LHCN-M2 (cell line): ENCODE results near the gene CDK5R1. TPM values are rescaled to one million over a fixed set of nuclear protein-coding genes. Genes with fewer than 3 reads are reported as not detected.

ENCODE experiments used
- DNase-seq: peaks from one replicate; pipeline ENCODE4 v3.0.0-alpha.2; 2012; ENCODE audit warnings: low read depth
- total RNA-seq: library from RNA; depleted of rRNA; stranded (reverse); fragments of >200 nt; gene quantifications from 2 replicates; pipeline ENCODE4 v1.2.3, GENCODE V29; 2014

CDK5R1 gene
- total RNA-seq, 1 experiment from 2014 or later = 8.6 TPM

DNA sequence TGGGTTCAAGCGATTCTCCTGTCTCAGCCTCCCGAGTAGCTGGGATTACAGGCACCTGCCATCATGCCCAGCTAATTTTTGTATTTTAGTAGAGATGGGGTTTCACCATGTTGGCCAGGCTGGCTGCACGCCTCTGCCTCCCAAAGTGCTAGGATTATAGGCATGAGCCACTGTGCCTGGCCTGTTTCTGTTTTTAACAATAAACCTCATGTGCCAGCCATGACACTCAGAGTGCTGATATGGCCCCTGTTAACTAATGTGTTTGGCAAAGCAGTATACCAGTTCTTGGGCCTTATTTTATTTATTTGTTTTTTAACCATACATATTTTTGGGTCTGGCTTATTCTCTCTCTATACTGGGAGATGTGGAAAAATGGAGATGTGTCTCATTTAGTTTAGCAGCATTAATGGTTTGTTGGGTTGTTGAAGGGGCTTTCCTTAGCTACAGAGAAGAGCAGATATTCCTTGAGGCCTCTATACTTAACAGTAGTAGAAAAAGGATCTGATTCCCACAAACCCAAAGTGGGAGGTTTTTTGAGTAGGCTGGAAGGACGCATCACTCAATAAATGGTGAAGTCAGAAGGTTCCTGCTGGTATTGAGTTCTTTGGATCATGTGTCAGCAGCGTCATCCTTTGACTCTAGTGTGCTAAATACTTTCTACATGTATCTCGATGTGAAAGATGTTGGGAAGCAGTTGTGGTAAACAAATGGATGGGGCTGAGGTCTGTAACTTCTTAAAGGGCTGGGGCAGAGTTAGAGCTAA, 16.2 kb upstream of the CDK5R1 start:
- no peak for DNase-seq

DNA sequence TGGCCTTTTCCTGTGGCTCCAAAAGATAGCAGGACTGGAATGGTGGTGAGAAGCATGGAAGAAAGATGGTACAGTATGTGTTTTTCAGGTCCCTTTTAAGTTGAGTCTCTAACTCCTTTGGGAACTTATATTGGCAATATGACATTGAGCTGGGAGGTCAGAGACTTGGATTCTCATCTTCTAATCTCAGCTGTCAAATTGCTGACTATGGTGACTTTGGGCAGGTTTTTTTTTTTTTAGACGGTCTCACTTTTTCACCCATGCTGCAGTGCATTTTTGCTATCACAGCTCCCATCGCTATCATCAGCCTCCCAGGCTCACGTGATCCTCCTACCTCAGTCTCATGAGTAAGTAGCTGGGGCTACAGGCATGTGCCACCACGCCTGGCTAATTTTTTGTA, 15.1 kb upstream of the CDK5R1 start:
- DNase-seq = no peak

DNA sequence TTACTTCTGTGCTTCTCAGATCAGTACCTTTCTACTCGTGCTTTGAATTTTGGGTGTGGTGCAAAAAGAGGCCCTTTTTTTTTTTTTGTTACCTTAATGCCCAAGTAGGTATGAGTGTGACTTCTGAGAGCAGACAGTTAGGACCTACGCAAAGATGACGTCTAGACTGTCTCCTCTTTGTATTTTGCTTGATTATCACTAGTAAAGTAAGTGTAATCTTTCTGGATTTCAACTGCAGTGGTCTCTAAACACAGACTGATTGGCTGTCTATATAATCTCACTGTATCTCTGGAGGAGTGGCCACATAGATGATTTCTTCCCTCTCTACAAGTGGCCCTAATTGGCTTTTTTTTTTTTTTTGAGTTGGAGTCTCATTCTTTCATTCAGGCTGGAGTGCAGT, 11.5 kb upstream of the CDK5R1 start:
- DNase-seq = no peak

DNA sequence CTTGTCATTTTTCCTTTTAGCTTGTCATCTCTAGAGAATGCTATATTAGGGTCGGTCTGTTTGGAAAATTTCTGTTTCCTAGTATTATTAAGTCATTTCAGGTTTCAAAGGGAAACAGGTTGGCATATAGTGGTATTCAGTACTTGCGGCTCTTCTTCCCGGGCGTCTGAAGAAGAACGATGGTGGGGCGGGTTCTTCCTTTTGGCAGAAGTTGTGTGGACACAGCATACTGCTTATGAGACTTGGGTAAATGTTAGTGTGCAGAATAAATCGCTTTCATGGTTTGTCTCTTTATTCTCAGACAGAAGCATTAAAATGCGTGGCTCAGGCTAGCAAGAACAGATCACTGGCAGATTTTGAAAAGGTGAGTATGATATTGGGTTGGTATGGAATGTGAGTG, 9.6 kb upstream of the CDK5R1 start:
- DNase-seq = no peak

DNA sequence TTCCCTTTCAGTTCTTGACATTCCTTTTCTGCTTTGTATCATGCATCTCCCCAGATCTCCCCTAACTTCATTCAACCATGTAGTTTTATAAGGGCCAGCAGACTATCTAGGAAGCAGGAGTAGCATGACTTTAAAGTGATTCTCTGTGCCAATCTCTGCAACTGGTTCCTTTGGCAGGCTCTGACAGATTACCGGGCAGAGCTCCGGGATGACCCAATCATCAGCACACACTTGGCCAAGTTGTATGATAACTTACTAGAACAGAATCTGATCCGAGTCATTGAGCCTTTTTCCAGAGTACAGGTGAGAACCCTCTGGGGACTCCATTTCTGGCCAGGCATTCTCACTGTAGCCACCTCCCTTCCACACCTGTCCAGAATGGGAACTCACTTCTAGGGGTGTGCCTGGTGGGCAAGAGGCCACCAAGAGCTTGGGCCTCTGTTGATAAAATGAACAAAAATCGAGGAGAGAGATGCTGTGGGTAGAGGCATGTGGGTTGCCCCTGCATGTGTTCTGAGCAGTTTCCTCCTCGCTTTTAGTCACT, 7.6 kb upstream of the CDK5R1 start:
- no peak for DNase-seq

DNA sequence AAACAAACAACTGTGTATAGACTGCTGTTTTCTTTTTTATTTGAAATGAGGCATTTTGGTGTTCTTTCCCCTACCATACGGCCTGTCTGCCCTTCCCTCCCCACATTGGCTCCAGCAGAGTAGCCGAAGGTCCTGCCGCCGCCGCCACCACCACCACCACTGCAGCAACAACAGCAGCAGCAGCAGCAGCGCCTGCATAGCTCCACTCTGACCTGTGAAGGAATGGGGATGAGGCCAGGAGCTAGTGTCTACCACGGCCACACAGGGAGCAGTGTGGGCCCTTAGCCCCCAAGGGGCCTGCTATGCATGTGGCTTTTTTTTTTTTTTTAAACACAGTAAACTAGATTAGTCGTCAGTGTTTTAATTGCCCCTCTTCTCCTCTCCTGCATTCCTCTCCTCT, 5.6 kb upstream of the CDK5R1 start:
- DNase-seq = no peak

DNA sequence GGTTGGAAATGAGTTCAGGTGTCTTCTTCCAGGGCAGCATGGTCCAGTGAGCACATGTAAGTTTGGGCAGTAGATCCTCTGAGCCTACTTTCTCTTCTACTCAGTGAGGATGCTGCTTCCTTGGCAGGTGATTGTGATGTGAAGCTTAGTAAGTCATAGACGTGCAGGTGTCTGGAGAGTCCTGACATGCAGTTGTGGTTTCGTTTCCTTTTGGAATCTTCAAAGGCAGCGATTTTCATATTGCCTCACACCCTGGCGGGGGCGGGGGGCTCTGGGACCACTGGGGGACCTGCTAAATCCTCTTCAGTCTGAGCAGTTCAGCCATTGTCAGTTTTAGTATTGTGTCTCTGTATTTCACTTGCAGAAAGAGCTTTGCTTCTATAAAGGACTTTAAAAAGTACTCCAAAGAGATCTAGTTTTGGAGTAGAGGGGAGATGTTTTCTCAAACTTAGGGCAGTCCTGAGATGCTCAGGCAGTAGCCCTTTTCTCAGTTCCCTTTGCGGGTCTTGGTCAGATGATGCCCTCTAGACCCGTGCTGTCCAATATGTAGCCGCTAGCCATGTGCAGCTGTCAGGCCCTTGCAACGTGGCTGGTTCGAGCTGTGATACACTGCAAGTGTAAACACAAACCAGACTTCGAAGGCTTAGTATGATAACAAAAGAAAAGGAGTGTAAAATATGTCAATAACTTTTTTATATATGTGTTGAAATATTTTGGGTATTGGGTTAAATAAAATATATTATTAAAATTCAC, 4.0 kb upstream of the CDK5R1 start:
- no peak for DNase-seq

DNA sequence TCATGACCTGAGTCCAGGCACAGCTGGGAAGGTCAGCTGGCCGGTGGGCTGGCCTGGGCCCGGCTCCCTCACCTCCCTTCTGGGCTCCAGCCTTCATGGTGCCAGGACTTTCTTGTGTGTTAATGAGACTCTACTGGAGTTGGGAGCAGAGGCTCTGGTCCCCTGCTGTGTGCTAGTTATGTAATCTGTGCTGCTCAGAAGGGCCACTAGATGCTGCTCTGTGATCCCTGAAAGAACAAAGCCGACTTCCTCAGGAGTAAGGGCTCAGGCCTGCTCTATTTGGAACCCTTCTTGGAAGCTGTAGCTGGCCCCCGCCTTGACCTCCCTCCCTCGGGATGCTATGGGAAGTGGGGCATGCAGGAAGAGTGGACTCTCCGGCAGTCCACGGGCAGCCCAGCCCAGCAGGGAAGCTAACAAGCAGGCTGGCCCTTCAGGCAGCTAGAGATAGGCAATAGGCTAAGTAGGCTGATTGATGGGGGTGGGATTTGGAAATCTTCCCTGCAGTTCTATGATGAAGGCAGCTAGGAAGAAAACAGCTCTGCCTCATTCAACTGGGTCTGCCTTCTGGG, 3.3 kb upstream of the CDK5R1 start:
- peak; percentile 85 for DNase-seq

DNA sequence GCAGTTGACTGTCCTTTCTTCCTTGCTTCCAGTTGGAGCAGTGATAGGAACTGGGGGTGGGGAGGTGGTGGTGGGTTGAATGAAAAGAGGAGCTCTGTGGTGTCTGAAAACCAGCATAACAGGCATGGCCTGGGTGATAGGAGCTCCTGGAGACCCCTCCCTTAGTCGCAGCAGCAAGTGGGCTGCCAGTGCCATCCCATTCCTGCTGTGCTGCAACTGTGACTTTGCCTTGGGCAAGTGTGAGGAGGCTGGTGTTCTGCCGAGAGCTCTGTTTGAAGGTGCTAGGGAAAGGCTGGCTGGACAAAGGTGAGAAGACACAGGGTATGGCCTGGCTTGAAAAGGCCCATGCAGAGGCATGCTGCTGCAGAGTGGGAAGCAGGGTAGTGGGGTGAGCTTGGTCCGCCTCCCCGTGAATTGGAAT, 2.7 kb upstream of the CDK5R1 start:
- no peak for DNase-seq

DNA sequence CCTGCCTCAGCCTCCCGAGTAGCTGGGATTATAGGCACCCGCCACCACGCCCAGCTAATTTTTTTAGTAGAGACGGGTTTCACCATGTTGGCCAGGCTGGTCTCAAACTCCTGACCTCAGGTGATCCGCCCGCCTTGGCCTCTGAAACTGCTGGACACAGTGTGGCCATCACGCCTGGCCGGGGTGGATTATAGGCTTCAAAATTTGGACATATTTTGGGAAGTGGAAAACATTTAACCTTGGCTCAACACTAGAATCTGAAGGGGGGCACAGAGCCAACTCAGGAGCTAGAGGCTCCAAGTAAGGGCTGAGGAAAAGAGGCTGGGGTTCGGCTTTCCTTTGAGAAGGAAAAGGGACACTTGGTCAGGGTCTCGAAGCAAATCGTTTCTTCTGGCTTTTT, 2.2 kb upstream of the CDK5R1 start:
- no peak for DNase-seq

DNA sequence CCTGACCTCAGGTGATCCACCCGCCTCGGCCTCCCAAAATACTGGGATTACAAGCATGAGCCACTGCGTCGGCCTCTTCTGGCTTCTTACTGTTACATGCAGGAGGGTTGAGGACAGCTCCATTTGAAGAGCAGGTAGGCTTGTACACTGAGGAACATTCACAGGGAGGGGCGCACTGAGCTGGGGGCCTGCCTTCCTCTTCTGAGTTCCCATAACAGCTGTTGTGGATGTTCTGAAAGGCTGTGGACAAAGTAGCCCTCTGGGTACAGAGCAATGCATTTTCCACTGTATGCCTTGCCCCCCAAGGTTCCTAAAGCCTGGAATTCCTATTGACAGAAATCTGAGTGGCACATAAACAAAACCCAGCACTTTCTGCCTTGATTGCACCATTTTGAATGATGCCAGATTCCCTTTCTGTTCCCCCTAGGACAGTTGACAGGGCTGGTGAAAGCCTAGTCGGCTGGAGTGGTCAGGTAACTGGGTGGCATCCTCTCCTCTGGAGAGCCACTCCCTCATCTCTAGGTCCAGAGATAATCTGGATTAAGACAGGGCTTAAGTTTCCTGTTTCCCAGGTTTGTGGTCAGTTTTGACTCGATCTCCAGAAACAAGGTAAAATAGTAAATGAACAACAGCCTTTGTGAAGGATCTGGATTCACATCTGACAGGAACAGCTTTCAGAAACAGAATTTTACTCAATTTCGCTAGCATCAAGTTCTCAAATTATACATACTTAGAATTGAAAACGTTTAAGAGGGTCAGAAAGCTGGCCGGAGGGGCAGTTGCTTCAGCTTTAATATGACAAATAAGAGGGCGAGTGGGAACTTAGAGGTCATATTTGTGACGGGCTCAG, 1.3 kb upstream of the CDK5R1 start:
- no peak for DNase-seq

DNA sequence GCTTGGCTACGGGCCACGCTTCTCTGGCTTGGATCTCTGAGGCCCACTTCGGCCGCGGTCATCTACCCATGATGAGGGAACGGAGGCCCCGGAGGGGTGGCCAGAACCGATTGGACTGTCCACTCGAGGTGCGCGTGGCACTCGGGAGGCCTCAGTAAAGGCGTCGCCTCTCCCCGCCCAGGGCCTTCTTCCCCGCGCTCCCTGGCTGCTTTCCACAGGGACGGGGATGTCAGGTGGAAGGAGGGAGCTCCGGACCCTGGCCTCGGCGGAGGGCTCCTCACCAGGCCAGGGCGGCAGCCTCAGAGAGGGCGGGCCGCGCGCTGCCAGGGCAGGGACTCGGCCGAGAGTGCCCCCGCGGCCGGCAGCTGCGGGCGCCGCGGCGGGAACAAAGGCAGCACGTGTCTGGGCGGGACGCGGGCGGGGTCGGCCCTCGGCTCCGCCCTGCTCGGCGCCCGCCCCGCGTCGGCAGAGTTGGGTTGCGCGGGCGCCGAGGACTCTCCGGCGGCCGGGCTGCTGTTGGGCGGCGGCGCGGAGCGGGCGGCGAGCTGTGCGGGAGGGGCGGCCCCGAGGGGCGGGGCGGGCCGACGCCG, 587 bp upstream of the CDK5R1 start:
- peak; percentile 77 for DNase-seq

DNA sequence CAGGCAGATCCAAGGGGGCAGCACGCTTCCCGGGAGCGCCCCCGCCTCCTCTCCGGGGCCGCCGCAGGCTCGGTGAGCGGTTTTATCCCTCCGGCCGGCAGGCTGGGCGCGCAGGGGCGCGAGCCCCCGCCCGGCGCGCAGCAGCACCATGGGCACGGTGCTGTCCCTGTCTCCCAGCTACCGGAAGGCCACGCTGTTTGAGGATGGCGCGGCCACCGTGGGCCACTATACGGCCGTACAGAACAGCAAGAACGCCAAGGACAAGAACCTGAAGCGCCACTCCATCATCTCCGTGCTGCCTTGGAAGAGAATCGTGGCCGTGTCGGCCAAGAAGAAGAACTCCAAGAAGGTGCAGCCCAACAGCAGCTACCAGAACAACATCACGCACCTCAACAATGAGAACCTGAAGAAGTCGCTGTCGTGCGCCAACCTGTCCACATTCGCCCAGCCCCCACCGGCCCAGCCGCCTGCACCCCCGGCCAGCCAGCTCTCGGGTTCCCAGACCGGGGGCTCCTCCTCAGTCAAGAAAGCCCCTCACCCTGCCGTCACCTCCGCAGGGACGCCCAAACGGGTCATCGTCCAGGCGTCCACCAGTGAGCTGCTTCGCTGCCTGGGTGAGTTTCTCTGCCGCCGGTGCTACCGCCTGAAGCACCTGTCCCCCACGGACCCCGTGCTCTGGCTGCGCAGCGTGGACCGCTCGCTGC, 832 bp downstream of the CDK5R1 start:
- no peak for DNase-seq

DNA sequence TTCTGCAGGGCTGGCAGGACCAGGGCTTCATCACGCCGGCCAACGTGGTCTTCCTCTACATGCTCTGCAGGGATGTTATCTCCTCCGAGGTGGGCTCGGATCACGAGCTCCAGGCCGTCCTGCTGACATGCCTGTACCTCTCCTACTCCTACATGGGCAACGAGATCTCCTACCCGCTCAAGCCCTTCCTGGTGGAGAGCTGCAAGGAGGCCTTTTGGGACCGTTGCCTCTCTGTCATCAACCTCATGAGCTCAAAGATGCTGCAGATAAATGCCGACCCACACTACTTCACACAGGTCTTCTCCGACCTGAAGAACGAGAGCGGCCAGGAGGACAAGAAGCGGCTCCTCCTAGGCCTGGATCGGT, 1.4 kb downstream of the CDK5R1 start:
- DNase-seq = no peak

DNA sequence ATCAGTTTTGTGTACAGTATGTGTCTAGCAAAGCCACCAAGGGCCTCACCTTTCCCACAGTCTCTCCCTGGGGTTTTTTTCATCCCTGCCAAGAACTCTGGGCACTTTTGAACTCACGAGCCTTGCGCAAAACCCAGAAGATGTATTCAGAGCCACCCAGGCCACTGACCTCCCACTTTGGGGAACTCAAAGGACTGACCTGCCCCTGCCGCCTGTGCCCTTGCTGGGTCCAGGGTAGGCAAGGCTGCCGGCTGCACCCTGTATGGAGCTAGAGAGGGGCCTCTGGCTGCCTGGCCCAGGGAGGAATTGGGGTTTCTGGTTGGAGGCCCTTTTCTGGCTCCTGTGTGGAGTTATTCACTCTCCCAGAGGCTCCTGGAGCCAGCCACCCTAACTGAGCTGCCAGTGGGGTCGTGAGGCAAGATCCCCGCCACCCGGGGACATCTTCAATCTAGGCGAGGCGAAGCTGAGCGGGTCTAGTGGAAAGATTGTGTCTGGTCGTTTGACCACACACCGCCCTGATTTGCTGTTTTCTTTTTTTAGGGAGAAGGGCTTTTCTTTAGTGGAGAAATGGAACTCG, 1.9 kb downstream of the CDK5R1 start:
- no peak for DNase-seq

DNA sequence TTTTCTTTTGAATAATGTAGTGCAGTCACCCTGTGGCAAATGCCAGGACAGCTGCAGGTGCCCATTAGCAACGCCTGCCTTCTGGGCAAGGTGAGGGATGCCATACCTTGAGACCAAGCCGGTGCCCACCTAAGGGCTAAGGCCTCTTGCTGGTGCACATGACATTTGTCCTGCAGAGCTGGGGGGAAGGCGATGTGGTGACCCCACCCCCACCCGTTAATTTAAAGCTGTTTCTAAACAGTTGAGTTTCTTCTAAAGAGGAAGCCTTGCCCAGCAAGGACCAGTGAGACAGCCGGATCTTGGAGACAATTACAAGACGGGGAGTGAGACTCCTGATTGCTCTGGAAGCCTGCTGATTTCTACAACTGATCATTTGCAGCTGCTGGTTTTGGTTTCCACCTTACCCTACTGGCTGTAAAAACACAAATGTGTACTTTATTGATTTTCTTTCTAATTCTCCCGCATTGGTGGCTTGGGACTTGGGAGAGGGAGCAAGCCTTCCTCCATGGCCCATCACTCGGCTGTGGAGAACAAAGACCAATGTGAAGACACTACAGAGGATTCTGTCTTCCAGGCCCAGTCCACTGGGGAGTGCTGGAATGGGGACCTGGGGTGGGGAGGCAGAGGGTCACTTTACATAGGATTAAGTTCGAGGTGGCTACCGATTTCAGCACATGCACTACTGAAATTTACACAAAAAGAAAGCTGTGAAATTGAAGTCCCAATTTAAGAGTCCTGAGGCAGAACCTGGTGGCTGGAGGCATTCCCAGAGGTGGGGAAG, 2.7 kb downstream of the CDK5R1 start:
- DNase-seq = no peak

DNA sequence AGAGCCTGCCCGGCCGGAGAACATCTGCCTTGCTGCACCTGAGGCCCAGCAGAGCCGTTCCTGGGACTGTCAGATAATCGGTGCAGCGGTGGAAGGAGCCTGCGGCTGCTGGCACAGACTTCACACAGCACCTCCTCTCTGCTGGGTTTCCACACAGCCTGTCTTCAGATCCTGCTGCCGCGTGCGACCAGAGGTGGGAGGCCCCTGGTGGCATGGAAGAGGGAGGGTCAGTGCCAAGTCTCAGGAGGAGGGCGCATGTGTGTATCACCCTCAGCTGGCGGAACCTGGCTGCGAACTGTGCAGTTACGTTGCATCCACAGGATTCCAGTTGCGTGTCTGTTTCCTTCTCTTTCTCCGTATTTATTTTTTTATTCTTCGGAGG, 3.3 kb downstream of the CDK5R1 start:
- DNase-seq = no peak

DNA sequence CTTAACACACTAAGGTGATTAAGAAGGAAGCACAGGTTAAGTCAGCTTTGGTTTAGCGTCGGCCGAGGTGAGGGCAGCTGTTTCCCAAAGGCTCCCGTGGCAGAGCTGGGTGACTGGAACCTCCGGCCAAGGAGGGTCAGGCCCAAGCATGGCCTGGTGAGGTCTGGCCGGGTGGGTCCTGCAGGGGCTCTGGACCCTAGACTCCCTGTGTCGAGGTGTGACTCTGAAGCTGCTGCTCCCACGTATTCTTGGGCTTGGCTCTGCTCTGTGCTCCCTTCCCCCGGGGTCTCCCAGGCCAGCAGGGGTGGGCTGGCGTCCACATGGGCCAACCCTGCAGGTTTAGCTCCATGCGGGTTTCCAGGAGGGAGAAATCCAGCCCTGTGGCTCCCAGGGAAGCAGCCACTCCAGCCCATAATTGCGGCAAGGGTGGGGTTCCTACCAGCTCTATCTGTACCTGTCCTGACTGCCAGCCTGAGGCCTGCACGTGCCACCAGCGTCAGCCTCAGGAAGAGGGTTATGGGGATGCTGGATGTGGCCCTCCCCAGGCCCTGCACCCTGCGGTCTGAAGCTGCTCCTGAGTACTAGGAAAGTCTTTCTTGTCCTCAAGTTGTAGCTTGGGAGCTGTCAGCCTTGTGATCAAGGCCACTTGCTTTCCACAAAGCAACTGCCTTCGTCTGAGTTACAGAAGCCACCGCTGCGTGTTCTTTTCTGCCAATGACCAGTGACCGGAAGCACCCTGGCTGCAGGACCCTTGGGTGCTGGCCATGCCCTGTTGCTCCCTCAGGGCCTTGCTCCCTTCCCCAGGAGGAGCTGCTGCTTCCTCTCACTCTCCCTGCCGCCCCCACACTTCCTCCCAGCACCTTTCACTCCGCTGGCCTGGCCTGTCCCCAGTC, 4.8 kb downstream of the CDK5R1 start:
- no peak for DNase-seq

DNA sequence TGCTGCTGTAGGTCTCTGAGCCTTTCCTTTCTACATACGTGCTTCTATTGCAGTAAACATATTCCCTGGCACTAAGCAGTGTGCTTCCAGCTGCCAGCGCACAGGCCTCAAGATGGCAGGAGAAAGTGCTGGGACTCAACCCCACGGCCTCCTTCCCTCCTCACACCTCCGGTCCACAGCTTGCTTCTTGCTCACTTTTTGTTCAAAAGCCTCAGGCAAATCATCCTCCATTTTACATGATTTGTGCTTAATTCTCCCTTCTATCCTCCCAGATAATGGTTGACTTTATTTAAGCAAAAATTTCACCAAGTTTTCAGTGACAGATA, 5.4 kb downstream of the CDK5R1 start:
- no peak for DNase-seq
